CD4-positive, CD25-positive, alpha-beta regulatory T cell (primary cell): ENCODE measurements around the gene C5orf52. TPM values are rescaled to one million over a fixed set of nuclear protein-coding genes. Genes with fewer than 3 reads are reported as not detected.
A peak's percentile ranks its signal among the peaks of the same experiment; 100 is the strongest.

Experiments used
- ATAC-seq, 2 donors: fragments of 150-1000 bp; cut with Tn5 transposase; one replicate each; pipeline ENCODE4 v1.10.0; 2021; ENCODE audit warnings: low read depth in 2 of 2, moderate number of reproducible peaks in 2 of 2, moderate library complexity in 1 of 2
- DNase-seq, 3 donors: peaks; one replicate each; pipeline versions ENCODE4 v3.0.0 to v3.0.0-alpha.2; 2012 to 2022; ENCODE audit warnings: mixed read lengths in 1 of 3
- H3K27ac ChIP-seq: one replicate; pipeline ENCODE4 v1.7.0; 2013; ENCODE audit warnings: mild to moderate bottlenecking, low read length; ENCODE audit not compliant: insufficient read depth, poor library complexity, severe bottlenecking
- H3K27me3 ChIP-seq: one replicate; pipeline ENCODE4 v1.7.0; 2013; ENCODE audit warnings: low read length; ENCODE audit not compliant: control insufficient read depth, insufficient read depth
- H3K36me3 ChIP-seq: one replicate; pipeline ENCODE4 v1.7.0; 2013; ENCODE audit warnings: mild to moderate bottlenecking, low read length, moderate library complexity; ENCODE audit not compliant: control insufficient read depth, insufficient read depth
- H3K4me1 ChIP-seq: 2 replicates; pipeline ENCODE4 v1.7.0; 2013; ENCODE audit warnings: mild to moderate bottlenecking, low read length; ENCODE audit not compliant: insufficient read depth, control insufficient read depth, poor library complexity, severe bottlenecking
- H3K4me3 ChIP-seq: one replicate; pipeline ENCODE4 v1.7.0; 2013; ENCODE audit warnings: low read depth, mild to moderate bottlenecking, low read length, moderate library complexity
- H3K9me3 ChIP-seq, 2 experiments: 1 replicate in 1 of 2; 2 replicates in 1 of 2; pipeline ENCODE4 v1.7.0; 2013; ENCODE audit warnings: low read length in 2 of 2, mild to moderate bottlenecking in 1 of 2, moderate library complexity in 1 of 2; ENCODE audit not compliant: control insufficient read depth in 2 of 2
- H3K27ac Mint-ChIP-seq, 3 donors: one replicate each; pipeline ENCODE4 v1.8.0; 2020 to 2022; ENCODE audit warnings: mild to moderate bottlenecking in 3 of 3, mixed read lengths in 3 of 3, moderate library complexity in 2 of 3
- H3K27me3 Mint-ChIP-seq: one replicate; pipeline ENCODE4 v1.8.0; 2022; ENCODE audit warnings: mild to moderate bottlenecking, mixed read lengths
- H3K36me3 Mint-ChIP-seq: one replicate; pipeline ENCODE4 v1.8.0; 2020; ENCODE audit warnings: mixed read lengths
- H3K4me1 Mint-ChIP-seq, 4 donors: one replicate each; pipeline ENCODE4 v1.8.0; 2020 to 2022; ENCODE audit warnings: mixed read lengths in 4 of 4, mild to moderate bottlenecking in 1 of 4
- H3K4me3 Mint-ChIP-seq, 4 donors: one replicate each; pipeline ENCODE4 v1.8.0; 2020 to 2022; ENCODE audit warnings: mild to moderate bottlenecking in 4 of 4, mixed read lengths in 4 of 4, moderate library complexity in 3 of 4
- H3K9me3 Mint-ChIP-seq, 7 donors: one replicate each; pipeline ENCODE4 v1.8.0; 2020 to 2022; ENCODE audit warnings: mixed read lengths in 7 of 7, mild to moderate bottlenecking in 3 of 7, moderate library complexity in 2 of 7
- polyA plus RNA-seq, 4 donors: library from polyadenylated mRNA; unstranded; fragments of 300-500 nt; fragmentation: Illumina TruSeq; gene quantifications; one replicate each; pipeline ENCODE4 v1.2.3, GENCODE V29; 2021
- total RNA-seq: library from RNA; stranded (reverse); gene quantifications from one replicate; pipeline ENCODE4 v1.2.3, GENCODE V29; 2022

C5orf52 gene
- not detected for total RNA-seq
- polyA plus RNA-seq: not detected

- DNase-seq (peak in 1 of 3 donors; percentile 19), ATAC-seq (no peak)
- Mint-ChIP-seq H3K27ac (peak within 1 kb of the TSS; percentile 21 to 81 (median 59)), H3K4me1 (peaks cover 10 to 25% (median 18%) of the 10 kb centered on the region in 4 donors), H3K9me3 (peaks cover 0 to 4% (median 0%) of the 10 kb centered on the region in 7 donors), H3K36me3 (no peaks in the 10 kb centered on the region), H3K4me3 (peak within 1 kb of the TSS; percentile 74 to 91 (median 86)), H3K27me3 (peaks cover 39% of the 10 kb centered on the region)
- H3K4me1 ChIP-seq: peaks cover 16% of the 10 kb centered on the region
- peak within 1 kb of the TSS; percentile 59 for H3K4me3 ChIP-seq
- H3K9me3 ChIP-seq: no peaks in the 10 kb centered on the region
- H3K27ac ChIP-seq: no peak within 1 kb of the TSS
- H3K27me3 ChIP-seq: peaks cover 7% of the 10 kb centered on the region
- H3K36me3 ChIP-seq: no peaks in the 10 kb centered on the region
Observed at GRCh38 chr5:157670662-157671591, at the start of gene C5orf52. TSS of gene C5orf52 (plus strand) at chr5:157671533. CDS start at chr5:157671615, 82 bp downstream.

- peaks cover 0 to 5% (median under 1%) of the 10 kb centered on the region in 4 donors for H3K4me1 Mint-ChIP-seq
- Histone ChIP-seq H3K4me3 (no peak overlapping the region), H3K36me3 (no peaks in the 10 kb centered on the region), H3K27me3 (no peaks in the 10 kb centered on the region), H3K4me1 (no peaks in the 10 kb centered on the region), H3K27ac (no peak overlapping the region), H3K9me3 (no peaks in the 10 kb centered on the region)
- H3K4me3 Mint-ChIP-seq: no peak overlapping the region
- H3K36me3 Mint-ChIP-seq: no peaks in the 10 kb centered on the region
- H3K9me3 Mint-ChIP-seq: peaks cover 0 to 2% (median 0%) of the 10 kb centered on the region in 7 donors
- peaks cover 13% of the 10 kb centered on the region for H3K27me3 Mint-ChIP-seq
- DNase-seq (no peak), ATAC-seq (no peak)
- H3K27ac Mint-ChIP-seq: no peak overlapping the region
Observed at GRCh38 chr5:157624144-157624543, 47.2 kb upstream of the C5orf52 start.

- peaks cover 0 to 6% (median 1%) of the 10 kb centered on the region in 7 donors for H3K9me3 Mint-ChIP-seq
- H3K27me3 Mint-ChIP-seq: peaks cover 13% of the 10 kb centered on the region
- DNase-seq (no peak), ATAC-seq (no peak)
- H3K4me3 ChIP-seq: no peak overlapping the region
- H3K4me3 Mint-ChIP-seq: no peak overlapping the region
- H3K4me1 Mint-ChIP-seq: peaks cover 0 to 5% (median under 1%) of the 10 kb centered on the region in 4 donors
- H3K36me3 ChIP-seq: no peaks in the 10 kb centered on the region
- no peaks in the 10 kb centered on the region for H3K36me3 Mint-ChIP-seq
- H3K27ac ChIP-seq: no peak overlapping the region
- no peak overlapping the region for H3K27ac Mint-ChIP-seq
- no peaks in the 10 kb centered on the region for H3K4me1 ChIP-seq
- no peaks in the 10 kb centered on the region for H3K27me3 ChIP-seq
- H3K9me3 ChIP-seq: no peaks in the 10 kb centered on the region
Observed at GRCh38 chr5:157626831-157627230, 44.5 kb upstream of the C5orf52 start.

- H3K9me3 ChIP-seq: no peaks in the 10 kb centered on the region
- H3K27ac Mint-ChIP-seq: no peak overlapping the region
- H3K4me3 Mint-ChIP-seq: no peak overlapping the region
- DNase-seq: no peak
- H3K27me3 ChIP-seq: no peaks in the 10 kb centered on the region
- no peaks in the 10 kb centered on the region for H3K4me1 ChIP-seq
- no peaks in the 10 kb centered on the region for H3K36me3 Mint-ChIP-seq
- H3K36me3 ChIP-seq: no peaks in the 10 kb centered on the region
- H3K4me1 Mint-ChIP-seq: peaks cover 0 to 5% (median 0%) of the 10 kb centered on the region in 4 donors
- peaks cover 0 to 6% (median 0%) of the 10 kb centered on the region in 7 donors for H3K9me3 Mint-ChIP-seq
- no peak for ATAC-seq
- no peak overlapping the region for H3K27ac ChIP-seq
- H3K4me3 ChIP-seq: no peak overlapping the region
- peaks cover under 1% of the 10 kb centered on the region for H3K27me3 Mint-ChIP-seq
Observed at GRCh38 chr5:157630341-157630740, 41.0 kb upstream of the C5orf52 start.

GRCh38 chr5:157640406-157641066 is 30.8 kb upstream of the C5orf52 start:
- Mint-ChIP-seq H3K9me3 (no peaks in the 10 kb centered on the region), H3K4me1 (no peaks in the 10 kb centered on the region), H3K27me3 (no peaks in the 10 kb centered on the region), H3K27ac (peak overlapping the region in 1 of 3 donors; percentile 27), H3K4me3 (no peak overlapping the region), H3K36me3 (no peaks in the 10 kb centered on the region)
- ATAC-seq (no peak), DNase-seq (no peak)
- Histone ChIP-seq H3K4me1 (no peaks in the 10 kb centered on the region), H3K27me3 (no peaks in the 10 kb centered on the region), H3K27ac (no peak overlapping the region), H3K4me3 (no peak overlapping the region), H3K9me3 (no peaks in the 10 kb centered on the region), H3K36me3 (no peaks in the 10 kb centered on the region)

- no peak for ATAC-seq
Observed at GRCh38 chr5:157648275-157648990, 22.9 kb upstream of the C5orf52 start.

GRCh38 chr5:157649101-157649500 is 22.2 kb upstream of the C5orf52 start:
- no peaks in the 10 kb centered on the region for H3K9me3 ChIP-seq
- H3K27ac Mint-ChIP-seq: no peak overlapping the region
- no peaks in the 10 kb centered on the region for H3K27me3 ChIP-seq
- no peaks in the 10 kb centered on the region for H3K36me3 ChIP-seq
- H3K36me3 Mint-ChIP-seq: no peaks in the 10 kb centered on the region
- no peaks in the 10 kb centered on the region for H3K27me3 Mint-ChIP-seq
- peaks cover 6% of the 10 kb centered on the region for H3K4me1 ChIP-seq
- H3K4me3 ChIP-seq: no peak overlapping the region
- no peak for ATAC-seq
- peaks cover 0 to 7% (median 2%) of the 10 kb centered on the region in 7 donors for H3K9me3 Mint-ChIP-seq
- peaks cover 13 to 16% (median 15%) of the 10 kb centered on the region in 4 donors for H3K4me1 Mint-ChIP-seq
- H3K27ac ChIP-seq: no peak overlapping the region
- no peak for DNase-seq
- H3K4me3 Mint-ChIP-seq: no peak overlapping the region

More at GRCh38 chr5:157648275-157648990, 22.9 kb upstream of the C5orf52 start:
- Mint-ChIP-seq H3K27me3 (no peaks in the 10 kb centered on the region), H3K4me3 (no peak overlapping the region), H3K36me3 (no peaks in the 10 kb centered on the region), H3K4me1 (peaks cover 11 to 15% (median 13%) of the 10 kb centered on the region in 4 donors), H3K27ac (no peak overlapping the region), H3K9me3 (peaks cover 0 to 4% (median 1%) of the 10 kb centered on the region in 7 donors)
- Histone ChIP-seq H3K9me3 (no peaks in the 10 kb centered on the region), H3K27ac (no peak overlapping the region), H3K4me1 (peaks cover 6% of the 10 kb centered on the region), H3K27me3 (no peaks in the 10 kb centered on the region), H3K36me3 (no peaks in the 10 kb centered on the region), H3K4me3 (no peak overlapping the region)
- DNase-seq: no peak
